GM10847 (cell line): ENCODE measurements around the gene CEP162.

ENCODE experiments used
- POLR2A ChIP-seq: IDR thresholded peaks from 2 replicates; pipeline ENCODE4 v1.6.1; 2011; ENCODE audit not compliant: insufficient read length; ENCODE audit errors: extremely low read depth

Gene CEP162

DNA sequence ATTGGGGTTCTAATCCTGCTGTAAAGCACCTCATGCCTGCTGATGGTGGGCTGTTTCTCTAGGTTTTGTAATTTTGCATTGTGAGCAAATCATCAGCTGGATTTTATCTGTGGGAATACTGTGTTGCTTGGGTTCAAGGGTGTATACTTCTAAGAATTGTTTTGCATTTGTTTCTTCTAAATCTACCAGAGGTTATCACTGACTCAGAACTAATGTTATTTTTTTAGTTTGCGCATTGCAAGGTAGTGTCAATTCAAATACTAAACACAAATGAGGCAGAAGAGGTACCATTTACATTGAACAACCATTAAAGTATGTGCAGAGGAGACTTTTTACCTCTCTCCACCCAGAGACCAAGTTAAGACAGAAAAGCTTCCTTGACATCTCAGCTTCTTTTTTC is 60.0 kb downstream of the CEP162 start:
- no peak for TF ChIP-seq POLR2A

DNA sequence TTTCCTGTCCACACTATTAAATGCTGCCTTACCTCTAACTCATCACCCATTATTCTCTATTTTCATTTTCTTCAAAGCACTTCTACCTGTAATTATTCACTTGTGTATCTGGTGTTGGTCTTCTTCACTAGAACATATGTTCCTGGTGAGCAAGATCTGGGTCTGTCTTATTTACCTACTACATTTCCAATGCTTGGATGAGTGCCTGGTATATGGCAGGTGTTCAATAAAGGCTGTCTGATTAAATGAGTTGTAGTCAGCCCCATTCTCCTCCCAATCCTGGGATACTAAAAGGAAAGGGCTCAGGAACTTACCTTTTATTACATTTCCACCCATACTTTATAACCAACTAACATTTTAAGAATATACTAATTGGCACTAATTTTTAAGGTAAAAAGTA is 61.0 kb downstream of the CEP162 start:
- TF ChIP-seq POLR2A, result no peak

DNA sequence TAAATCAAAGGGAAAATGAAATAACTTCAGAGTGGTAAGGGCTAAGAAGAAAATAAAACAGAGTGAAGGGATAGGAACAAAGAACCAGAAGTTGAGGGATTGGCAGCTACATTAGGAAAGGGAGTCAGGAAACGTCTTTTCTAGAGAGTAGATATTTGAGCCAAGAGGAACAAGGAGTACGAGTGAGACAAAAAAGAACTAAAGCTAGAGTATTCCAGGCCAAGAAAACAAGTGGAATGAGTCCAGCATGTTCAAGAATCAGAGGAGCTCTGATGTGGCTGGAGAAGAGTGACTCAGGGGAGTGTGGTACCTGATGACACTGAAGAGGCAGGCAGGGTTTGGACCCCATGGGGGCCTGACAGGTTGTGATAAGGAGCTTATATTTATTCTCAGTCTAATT is 66.3 kb downstream of the CEP162 start:
- no peak for TF ChIP-seq POLR2A

DNA sequence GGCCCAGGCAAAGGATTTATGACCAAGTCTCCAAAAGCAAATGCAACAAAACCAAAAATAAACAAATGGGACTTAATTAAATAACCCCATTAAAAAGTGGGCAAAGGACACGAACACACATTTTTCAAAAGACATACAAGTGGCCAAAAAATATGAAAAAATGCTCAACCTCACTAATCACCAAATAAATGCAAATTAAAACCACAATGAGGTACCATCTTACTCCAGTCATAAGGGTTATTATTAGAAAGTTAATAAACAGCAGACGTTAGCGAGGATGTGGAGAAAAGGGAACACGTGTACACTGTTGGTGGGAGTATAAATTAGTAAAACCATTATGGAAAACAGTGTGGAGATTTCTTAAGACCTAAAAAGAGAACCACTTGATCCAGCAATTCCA is 71.1 kb downstream of the CEP162 start:
- no peak for TF ChIP-seq POLR2A

DNA sequence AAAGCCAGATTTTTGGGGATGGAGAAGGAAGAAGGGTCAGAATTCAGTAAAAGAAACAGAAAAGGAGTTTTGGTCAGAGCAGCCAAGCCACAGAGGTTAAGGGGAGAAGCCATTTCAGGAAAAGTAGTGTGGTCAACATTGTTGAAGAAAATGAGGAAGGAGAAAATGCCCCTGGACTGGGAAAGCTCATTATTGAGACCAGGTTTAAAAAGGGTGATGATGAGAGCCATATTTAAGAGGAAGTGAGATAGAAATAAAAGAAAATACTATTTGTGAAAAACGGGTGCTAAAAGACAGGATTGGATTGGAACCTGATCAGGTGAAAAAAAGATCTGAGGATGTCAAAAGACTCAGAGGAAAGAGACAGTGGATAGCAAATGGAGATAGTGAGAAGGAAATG is 75.8 kb downstream of the CEP162 start:
- TF ChIP-seq POLR2A, result no peak

DNA sequence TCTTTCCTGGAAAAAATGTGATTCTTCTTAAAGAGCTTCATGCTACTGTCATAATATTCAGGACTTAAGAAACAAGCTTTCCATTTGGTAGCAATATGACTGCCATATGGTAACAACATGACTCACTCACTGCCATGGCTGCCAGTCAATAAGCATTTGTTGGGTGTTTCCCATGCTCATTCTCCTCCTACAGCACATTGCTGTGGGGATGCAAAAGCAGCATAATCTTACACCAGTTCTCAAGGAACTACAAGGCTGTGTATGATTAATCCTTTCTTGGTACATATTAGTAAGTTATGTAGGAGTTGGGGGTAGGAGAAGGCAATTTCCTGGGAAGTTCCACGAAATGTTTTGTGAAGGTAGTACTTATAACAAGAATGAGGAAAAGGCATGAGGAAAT is 76.7 kb downstream of the CEP162 start:
- no peak for TF ChIP-seq POLR2A

DNA sequence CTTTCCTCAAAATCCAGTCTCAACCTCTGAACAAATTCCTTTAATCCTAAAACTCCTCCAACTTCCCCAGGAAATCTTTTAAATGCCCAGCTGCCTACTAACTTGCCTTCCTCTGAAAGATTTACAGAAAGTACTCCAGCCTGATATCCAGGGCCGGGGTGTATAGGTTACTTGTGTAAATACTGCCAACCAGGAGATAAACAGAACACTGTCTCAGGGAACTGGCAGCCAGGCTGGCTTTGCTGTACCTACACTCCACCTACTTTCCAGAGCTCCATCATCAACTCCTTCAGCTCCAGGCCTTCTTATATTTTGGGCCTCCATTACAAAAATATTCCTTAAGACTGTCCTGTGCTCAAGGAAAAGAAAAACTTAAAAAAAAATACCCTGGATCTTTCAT is 85.9 kb downstream of the CEP162 start:
- no peak for TF ChIP-seq POLR2A

DNA sequence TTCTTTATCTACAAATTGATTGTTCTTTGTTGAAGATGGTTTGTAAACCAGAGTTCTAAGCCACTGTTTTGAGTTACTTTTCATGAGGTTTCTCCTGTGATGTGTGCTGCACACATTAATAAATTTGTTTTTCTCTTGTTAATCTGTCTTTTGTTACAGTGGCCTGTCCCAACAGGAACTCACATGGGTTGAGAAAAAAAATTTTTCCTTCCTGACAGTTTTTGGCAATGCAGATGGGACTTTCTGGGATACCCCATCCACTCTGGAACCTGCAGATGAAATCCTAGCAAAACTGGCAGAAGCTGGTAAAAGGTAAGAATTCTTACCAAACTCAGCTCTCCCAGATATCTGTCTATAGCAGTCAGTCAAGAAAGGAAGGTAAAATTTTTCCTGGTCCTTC is 88.1 kb downstream of the CEP162 start:
- TF ChIP-seq POLR2A, result no peak

DNA sequence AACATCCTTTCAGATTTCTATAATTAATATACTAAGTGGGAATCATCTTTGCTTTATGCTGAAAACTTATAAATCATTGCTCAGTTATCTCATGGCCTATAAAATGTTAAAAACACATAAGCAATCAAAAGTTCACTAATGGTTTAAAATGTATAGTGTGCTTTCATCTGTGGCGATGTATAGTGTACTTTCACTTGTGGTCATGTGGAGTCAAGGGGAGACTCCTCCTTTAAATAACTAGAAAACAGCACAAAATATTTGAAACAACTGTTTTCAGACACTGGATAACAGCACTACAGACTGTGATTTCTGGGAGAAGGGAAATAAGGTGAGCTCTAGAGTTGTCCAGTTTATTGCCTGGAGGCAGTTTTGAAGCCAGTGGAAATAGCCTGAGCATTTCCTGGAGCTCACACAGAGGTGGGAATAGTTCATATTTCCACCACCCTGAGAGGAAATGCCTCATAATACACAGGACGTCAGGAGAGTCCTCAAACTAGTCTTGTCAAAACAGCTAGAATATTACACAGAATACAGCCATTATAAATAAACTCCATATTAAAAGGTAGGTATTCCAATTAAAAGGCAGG is 89.4 kb downstream of the CEP162 start:
- no peak for TF ChIP-seq POLR2A

DNA sequence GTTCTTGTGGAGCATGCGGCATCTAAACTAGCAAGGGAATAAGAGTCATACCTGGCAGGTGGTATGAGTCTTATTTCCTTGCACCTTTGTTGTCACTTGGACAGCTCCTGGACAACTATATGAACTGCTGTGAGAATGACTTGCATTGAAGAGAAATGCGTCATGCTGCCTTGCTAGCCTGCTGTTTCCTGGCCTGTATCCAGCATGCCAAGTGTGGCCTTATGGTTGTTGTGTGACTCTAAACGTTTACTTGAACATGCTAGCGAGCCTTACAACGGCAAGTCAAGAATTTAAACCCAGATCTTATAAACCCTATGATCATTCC is 90.4 kb downstream of the CEP162 start:
- no peak for TF ChIP-seq POLR2A

DNA sequence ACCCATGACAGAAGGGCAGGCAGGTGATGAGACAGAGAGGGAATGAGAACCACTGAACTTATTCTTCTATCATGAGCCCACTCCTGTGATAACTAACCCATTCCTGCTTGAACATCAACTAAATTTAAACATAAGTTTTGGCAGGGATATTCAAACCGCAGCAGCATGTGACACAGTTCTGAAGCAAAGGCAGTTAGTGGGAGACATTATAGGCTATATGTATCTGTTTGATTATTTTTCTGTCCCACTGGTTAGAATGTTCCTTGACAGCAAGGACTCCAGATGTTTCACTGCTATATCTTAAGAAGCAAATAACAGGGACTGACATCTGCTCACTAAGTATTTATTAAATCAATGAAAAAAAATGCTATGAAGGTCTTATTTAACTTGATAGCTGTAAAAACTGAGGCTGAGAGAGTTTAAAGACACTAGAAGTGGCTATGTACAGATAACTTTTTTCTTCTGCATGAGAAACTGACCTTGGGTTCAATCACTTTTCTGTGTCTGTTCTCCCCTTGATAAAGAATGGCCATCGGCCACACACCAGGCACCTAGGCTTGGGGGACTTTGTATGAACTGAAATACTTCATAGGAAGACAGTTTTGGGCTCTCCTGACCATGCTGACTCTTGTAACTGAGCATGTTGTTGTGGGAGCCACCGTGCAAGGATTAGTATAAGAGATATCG is 90.9 kb downstream of the CEP162 start:
- TF ChIP-seq POLR2A, result no peak

DNA sequence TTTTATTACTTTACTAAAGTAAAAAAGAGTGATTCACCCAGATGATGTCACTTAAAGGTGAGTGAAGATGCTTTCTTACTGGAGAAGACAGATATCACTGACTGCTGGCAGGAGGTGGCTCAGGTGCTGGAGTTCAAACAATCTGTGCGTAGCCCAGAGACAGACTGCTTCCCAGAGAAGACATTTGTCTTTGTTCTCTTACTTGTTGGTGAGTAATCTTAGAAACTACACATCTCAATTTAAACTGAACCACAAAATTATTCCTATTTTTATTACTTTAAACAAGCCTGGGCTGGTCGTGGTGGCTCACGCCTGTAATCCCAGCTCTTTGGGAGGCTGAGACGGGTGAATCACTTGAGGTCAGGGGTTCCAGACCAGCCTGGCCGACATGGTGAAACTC is 92.2 kb downstream of the CEP162 start:
- no peak for TF ChIP-seq POLR2A

DNA sequence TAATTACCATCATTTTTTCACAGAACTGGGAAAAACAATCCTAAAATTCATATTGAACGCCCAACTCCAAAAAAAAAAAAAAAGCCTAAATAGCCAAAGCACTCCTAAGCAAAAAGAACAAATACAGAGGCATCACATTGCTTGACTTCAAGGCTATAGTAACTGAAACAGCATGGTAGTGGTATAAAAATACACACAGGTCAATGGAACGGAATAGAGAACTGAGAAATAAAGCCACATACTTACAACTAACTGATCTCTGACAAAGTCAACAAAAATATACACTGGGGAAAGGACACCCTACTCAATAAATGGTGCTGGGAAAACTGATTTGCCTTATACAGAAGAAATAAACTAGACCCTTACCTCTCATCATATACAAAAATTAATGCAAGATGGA is 104.3 kb downstream of the CEP162 start:
- no peak for TF ChIP-seq POLR2A

DNA sequence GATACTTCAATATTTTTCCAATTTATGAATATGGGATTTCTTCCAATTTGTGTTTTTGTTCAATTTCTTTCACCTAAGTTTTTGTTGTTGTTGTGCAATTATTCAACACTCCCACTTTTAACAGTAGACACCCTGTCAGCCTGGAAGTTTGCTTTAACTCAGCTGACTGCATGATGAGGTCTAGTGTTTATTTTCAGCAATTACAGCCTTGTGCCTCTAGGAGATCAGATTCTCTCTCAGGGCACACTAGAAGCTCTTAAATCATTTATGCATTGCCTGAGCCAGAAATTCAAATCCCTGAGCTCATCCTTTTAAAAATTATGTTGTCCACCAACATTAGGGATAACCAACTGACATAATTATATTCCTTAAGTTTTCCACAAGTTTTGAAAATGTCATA is 108.2 kb downstream of the CEP162 start:
- TF ChIP-seq POLR2A, result no peak

DNA sequence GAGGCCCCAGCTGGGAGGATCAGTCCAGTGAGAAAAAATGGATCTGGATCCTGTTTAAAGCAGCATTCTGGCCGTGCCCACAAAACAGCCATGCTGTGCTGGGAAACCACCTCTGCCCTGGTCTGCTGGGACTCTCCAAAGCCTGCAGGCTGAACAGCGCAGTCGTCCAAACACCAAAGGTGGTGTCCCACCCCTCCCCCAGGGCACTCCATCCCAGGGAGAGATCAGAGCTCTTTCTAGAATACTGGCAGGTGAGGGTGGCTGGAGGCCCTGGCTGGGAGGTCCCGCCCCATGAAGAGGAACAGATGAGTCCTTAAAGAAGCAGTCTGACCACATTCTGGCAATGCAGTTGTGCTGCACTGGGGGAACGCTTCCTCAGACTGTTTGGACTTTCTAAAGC is 109.3 kb downstream of the CEP162 start:
- no peak for TF ChIP-seq POLR2A

DNA sequence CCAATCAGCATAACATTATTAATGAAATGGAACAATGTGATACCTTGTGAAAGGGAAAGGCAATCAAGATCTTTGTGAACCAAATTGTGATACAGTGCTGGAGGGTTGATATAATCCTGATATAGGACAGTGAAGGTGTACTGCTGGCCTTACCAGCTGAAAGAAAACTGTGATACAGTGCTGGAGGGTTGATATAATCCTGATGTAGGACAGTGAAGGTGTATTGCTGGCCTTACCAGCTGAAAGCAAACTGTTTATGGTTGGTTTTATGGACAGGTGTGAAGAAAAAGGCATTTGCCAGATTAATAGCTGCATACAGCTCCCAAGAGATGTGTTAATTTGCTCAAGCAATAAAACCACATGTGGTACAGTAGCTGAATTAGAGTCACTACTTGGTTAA is 119.9 kb downstream of the CEP162 start:
- no peak for TF ChIP-seq POLR2A

DNA sequence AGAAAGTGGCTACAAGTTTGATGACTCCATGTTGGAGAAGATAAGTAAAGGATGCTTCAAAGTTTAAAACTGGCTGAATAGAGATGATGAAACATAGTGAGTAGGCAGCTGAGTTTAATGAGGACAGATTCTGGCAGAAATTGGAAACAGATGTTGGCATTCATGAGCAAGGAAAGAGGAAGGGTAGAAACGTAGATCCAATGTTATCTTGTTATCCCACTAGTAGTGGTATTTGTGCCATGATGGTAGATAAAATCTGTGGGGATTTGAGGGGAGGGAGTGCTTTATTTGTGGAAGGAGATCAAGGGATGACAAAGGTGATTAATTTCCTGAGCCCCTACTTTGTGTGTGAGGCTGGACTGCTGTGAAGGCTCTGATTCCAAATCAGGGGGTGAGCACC is 124.4 kb downstream of the CEP162 start:
- TF ChIP-seq POLR2A, result no peak
